Left lung (tissue), 10 donors: Measurements from ENCODE around the gene SNED1. TPM values are rescaled to one million over a fixed set of nuclear protein-coding genes. Genes with fewer than 3 reads are reported as not detected.

Experiments
- ATAC-seq: fragments of 200-7000 bp; cut with Tn5 transposase; one replicate; pipeline ENCODE4 v1.9.1; 2020; ENCODE audit warnings: moderate library complexity
- DNase-seq, 4 donors: peaks; one replicate each; pipeline ENCODE4 v3.0.0-alpha.2; 2013 to 2020
- H3K27ac ChIP-seq, 2 donors: fragments of 200-600 bp; sonication (generic) in 1 of 2; one replicate each; pipeline versions ENCODE4 v1.5.0 to v1.8.0; 2020 to 2021
- H3K27me3 ChIP-seq, 2 donors: fragments of 200-600 bp; sonication (generic) in 1 of 2; one replicate each; pipeline versions ENCODE4 v1.5.0 to v1.8.0; 2020 to 2021
- H3K36me3 ChIP-seq, 2 donors: fragments of 200-600 bp; sonication (generic) in 1 of 2; one replicate each; pipeline versions ENCODE4 v1.5.0 to v1.8.0; 2020 to 2021
- H3K4me1 ChIP-seq, 2 donors: fragments of 200-600 bp; one replicate each; pipeline ENCODE4 v1.8.0; 2021
- H3K4me3 ChIP-seq, 2 donors: fragments of 200-600 bp; sonication (generic) in 1 of 2; one replicate each; pipeline versions ENCODE4 v1.5.0 to v1.8.0; 2020 to 2021; ENCODE audit warnings: mild to moderate bottlenecking in 1 of 2
- H3K9me3 ChIP-seq, 2 donors: fragments of 200-600 bp; sonication (generic) in 1 of 2; one replicate each; pipeline versions ENCODE4 v1.5.0 to v1.8.0; 2020 to 2021
- CTCF ChIP-seq, 2 donors: fragments of 200-600 bp; sonication (generic) in 1 of 2; IDR thresholded peaks; one replicate each; pipeline versions ENCODE4 v1.5.0 to v1.8.0; 2021; ENCODE audit warnings: antibody characterized with exemption in 2 of 2
- intact Hi-C, 2 donors: fragments of 100-400 bp; cut with DNase I; formaldehyde crosslinking; loops; one replicate each; pipeline versions ENCODE4 v1.11.2 to v1.14.2; 2022
- polyA plus RNA-seq, 6 donors: library from polyadenylated mRNA; unstranded; fragments of 120-200 nt; gene quantifications; one replicate each; pipeline ENCODE4 v1.2.1, GENCODE V29; 2013; ENCODE audit not compliant: insufficient read length in 6 of 6
- total RNA-seq, 2 donors: library from RNA; stranded (reverse); fragmentation: NEBNext Ultra II Directional; extraction: Animal tissue kit (Norgen Biotek cat#: 25700); gene quantifications; one replicate each; pipeline ENCODE4 v1.2.1, GENCODE V29; 2021
- donor health status: DM: no; HTN: yes; CAD: no.
- donor health status: DM: no; HTN: no; CAD: no.

SNED1 gene
- total and polyA plus RNA-seq, 8 donors = 36.4 to 81.0 (median 54.7) TPM

DNA sequence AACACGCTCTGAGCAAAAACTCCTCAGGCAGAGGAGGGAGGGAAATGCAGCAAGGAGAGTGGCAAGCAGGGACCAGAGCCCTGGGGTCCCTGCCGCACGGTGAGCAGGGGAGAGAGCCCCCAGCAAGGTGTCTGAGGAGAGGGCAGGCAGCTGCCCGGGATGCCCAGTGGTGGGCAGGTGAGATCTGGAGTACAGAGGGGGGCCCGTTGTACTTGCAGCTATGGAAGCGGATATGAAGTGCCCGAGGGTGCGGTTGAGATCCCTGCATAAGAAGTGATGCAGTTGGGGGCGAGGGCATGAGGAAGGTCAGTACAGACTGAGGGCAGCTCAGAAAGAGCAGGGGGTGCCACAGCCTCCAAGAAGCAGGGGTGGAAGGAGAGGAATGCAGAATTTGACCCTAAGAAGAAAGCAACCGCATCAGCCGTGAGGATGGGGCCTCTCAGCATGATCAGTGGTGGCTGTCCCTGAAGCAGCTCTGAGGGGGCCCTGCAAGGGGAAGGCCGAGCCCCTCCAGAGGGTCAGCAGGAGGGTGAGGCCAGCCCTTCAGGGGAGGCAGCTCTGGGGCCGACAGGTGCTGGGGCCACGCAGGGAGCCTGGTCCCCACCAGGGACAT, 74.2 kb downstream of the SNED1 start:
- no peaks in the 10 kb centered on the region for H3K4me1 ChIP-seq
- no peak overlapping the region for H3K27ac ChIP-seq
- intact Hi-C loops = no loop called here
- no peak overlapping the region for H3K4me3 ChIP-seq
- H3K27me3 ChIP-seq = no peaks in the 10 kb centered on the region
- H3K9me3 ChIP-seq = no peaks in the 10 kb centered on the region
- no peak for TF ChIP-seq CTCF (IDR thresholded peaks at IDR 0.05)
- DNase-seq = no peak
- H3K36me3 ChIP-seq = peaks cover 0 to 67% of the 10 kb centered on the region in 2 donors
- no peak for ATAC-seq

DNA sequence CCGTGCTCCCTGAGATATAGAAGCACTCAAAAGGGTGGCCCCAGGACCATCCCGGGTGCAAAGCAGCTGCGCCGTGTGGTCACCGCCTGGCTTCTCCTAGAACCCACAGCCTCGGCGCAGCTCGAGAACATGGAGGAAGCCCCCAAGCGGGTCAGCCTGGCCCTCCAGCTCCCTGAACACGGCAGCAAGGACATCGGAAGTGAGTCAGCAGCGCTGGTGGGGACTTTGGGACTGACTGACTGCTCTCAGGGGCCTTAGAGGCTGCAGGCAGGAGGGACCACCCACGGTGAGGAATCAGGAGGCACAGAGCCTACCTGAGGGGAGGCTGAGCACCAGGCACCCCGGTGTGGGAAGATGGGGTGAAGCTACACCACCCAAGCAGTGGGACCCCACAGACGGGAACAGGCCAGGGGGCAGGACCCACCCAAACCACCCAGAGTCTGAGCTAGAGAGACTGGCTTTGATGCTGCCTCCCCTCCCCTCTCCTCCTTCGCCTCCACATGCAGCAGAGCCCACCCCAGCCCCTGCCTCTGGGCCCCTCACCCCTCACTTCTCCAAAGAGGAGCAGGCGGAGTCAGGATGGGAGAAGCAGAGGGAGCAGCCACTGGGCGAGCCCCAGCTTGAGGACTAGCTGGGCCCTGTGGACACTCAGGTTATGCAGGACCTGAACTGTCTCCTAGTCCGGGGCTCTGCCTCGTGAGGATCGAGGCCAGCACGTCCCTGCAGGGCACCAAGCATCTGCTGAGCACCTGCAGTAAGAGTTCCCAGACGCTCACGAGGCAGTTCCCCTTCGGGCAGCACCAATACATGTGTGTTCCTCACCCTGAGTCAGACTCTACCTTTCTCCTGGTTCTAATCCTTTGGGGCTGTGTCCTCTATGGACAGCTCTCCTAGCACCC, 75.0 kb downstream of the SNED1 start:
- H3K4me1 ChIP-seq = peaks cover 0 to 1% of the 10 kb centered on the region in 2 donors
- H3K27me3 ChIP-seq = no peaks in the 10 kb centered on the region
- peaks cover 0 to 60% of the 10 kb centered on the region in 2 donors for H3K36me3 ChIP-seq
- DNase-seq (no peak), ATAC-seq (no peak)
- intact Hi-C loops = no loop called here
- no peaks in the 10 kb centered on the region for H3K9me3 ChIP-seq
- no peak for TF ChIP-seq CTCF (IDR thresholded peaks at IDR 0.05)
- H3K4me3 ChIP-seq = no peak overlapping the region
- H3K27ac ChIP-seq = no peak overlapping the region

DNA sequence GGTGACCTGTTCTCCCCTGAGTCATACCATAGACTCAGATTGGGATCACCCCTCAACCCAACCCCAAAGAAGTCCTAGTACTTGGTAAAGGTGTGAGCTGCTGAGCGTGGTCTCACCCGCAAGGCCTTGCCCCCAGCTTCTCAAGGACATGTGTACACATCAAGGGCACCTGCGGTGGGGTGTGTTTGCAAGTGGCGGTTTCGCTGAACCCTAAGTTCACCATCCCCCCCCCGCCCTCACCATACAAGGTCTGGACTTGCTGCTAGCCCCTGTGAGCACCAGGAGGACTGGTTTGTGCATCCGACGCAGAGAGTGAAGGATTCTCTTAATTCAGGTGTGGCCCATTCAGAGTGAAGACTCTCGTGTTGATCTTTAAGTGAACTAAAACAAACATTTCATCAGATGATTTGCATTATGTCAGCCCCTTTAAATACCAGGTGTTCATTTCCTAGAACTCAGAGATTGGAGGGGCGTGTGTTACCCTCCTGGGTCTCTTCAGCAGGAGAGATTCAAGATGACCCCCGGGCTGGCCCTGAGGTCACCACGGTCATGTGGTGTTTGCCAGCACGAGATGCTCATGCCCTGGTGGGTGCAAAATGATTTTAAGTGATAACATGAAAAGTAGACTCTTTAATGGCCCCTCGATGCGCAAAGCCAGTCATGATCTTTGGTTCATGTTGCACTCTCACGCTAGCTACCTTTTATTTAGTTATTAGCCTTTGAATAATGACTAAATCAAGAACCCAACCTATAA, 75.8 kb downstream of the SNED1 start:
- intact Hi-C loops = no loop called here
- H3K4me1 ChIP-seq = peaks cover 0 to 5% of the 10 kb centered on the region in 2 donors
- no peaks in the 10 kb centered on the region for H3K27me3 ChIP-seq
- ATAC-seq = peak; percentile 51
- no peak for TF ChIP-seq CTCF (IDR thresholded peaks at IDR 0.05)
- peaks cover 0 to 53% of the 10 kb centered on the region in 2 donors for H3K36me3 ChIP-seq
- H3K4me3 ChIP-seq = no peak overlapping the region
- DNase-seq = no peak
- H3K9me3 ChIP-seq = no peaks in the 10 kb centered on the region
- H3K27ac ChIP-seq = no peak overlapping the region

DNA sequence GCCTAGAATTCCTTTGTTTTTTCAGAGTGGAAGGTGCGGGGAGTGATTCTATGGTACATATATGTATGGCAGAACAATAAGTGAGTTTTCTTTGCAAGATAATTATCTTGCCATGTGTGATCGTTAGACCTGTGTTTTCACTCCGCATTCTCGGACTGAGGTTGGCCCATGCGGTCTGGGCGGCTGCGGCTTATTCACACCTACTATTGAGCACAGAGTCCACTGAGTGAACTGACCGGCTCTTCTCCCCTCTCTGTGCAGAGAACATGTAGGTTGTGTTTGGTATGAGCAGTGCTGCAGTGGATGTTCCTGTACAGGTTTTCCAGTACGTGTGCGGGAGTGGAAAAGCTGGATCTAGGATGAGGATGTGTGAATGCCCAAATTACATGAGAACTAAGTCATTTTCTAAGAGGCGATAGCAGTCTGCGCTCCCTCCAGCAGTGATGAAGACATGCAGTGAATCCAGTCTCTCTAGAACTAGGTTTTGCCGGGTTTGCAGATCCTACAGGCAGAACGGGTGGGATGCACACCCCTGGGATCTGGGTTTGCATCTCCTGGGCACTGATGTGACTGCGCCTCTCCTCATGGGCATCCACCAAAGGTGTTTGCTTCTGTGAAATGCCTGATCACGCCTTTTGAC, 76.6 kb downstream of the SNED1 start:
- H3K4me3 ChIP-seq = no peak overlapping the region
- H3K27me3 ChIP-seq = no peaks in the 10 kb centered on the region
- no peak for TF ChIP-seq CTCF (IDR thresholded peaks at IDR 0.05)
- ATAC-seq = no peak
- intact Hi-C loops = loop anchor here in 1 of 2 donors (5.0 kb wide), 1 partner anchor 223 kb away; no protein-coding TSS in a partner anchor
- H3K27ac ChIP-seq = no peak overlapping the region
- no peaks in the 10 kb centered on the region for H3K9me3 ChIP-seq
- peaks cover 0 to 5% of the 10 kb centered on the region in 2 donors for H3K4me1 ChIP-seq
- no peak for DNase-seq
- H3K36me3 ChIP-seq = peaks cover 0 to 50% of the 10 kb centered on the region in 2 donors
